Stomach smooth muscle (tissue), 2 donors: ENCODE data around the gene PKP4.

Source experiments
- H3K27ac ChIP-seq: one replicate; pipeline ENCODE4 v1.7.0; 2013; ENCODE audit warnings: mild to moderate bottlenecking, low read length, inconsistent platforms
- H3K27me3 ChIP-seq, 2 donors: one replicate each; pipeline ENCODE4 v1.7.0; 2013; ENCODE audit warnings: low read length in 2 of 2; ENCODE audit not compliant: insufficient read depth in 2 of 2, control insufficient read depth in 1 of 2
- H3K36me3 ChIP-seq, 2 donors: one replicate each; pipeline ENCODE4 v1.7.0; 2013; ENCODE audit warnings: low read length in 2 of 2; ENCODE audit not compliant: control insufficient read depth in 2 of 2, insufficient read depth in 2 of 2
- H3K4me1 ChIP-seq: one replicate; pipeline ENCODE4 v1.7.0; 2013; ENCODE audit warnings: low read length; ENCODE audit not compliant: control insufficient read depth, insufficient read depth
- H3K4me3 ChIP-seq, 2 donors: one replicate each; pipeline ENCODE4 v1.7.0; 2013; ENCODE audit warnings: low read length in 2 of 2
- H3K9ac ChIP-seq, 2 donors: one replicate each; pipeline ENCODE4 v1.7.0; 2013; ENCODE audit warnings: low read length in 2 of 2, mild to moderate bottlenecking in 1 of 2
- H3K9me3 ChIP-seq, 2 donors: one replicate each; pipeline ENCODE4 v1.7.0; 2013; ENCODE audit warnings: low read length in 2 of 2; ENCODE audit not compliant: control insufficient read depth in 2 of 2
- donor health status: healthy.
- donor health status: Pancreatic carcinoma.

PKP4 gene

DNA sequence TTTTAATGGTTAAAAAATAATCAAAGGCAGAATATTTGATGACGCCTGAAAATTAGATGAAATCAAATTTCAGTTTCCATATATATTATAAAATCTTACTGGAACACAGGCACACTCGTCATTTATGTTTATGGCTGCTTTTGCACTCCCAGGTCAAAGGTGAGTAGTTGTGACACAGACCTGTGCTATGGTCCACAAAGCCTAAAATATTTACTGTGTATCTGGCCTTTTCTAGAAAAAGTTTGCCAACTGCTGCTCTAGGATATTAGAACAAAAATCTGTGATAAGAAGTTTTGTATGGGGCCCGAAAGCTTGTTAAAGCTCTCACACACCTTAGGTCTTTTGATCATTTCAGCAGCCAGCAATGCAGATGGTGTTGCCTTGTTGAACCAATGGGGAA, 104.3 kb downstream of the PKP4 start:
- no peaks in the 10 kb centered on the region for H3K27me3 ChIP-seq
- H3K36me3 ChIP-seq: no peaks in the 10 kb centered on the region
- no peaks in the 10 kb centered on the region for H3K9me3 ChIP-seq
- no peak overlapping the region for H3K4me3 ChIP-seq
- H3K4me1 ChIP-seq: no peaks in the 10 kb centered on the region
- no peak overlapping the region for H3K9ac ChIP-seq
- no peak overlapping the region for H3K27ac ChIP-seq

DNA sequence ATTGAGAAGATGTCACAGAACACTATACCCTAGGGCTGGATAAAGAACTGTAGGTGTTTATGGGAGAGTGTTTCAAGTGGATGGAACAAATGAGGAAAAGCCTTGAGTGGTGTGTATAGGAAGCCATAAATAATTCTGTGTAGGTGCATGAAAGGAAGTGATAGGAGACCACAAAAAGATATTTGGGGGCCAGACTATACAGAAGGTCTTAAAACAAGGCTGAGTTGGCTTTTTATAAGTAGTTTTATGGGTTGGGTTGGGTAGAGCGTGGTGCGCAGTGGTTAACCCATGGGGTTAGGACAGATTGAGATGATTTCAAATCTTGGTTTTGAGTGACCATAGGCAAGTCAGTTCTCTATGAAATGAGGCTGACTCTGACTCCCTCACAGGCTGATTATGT, 110.5 kb downstream of the PKP4 start:
- no peaks in the 10 kb centered on the region for H3K27me3 ChIP-seq
- no peaks in the 10 kb centered on the region for H3K4me1 ChIP-seq
- H3K36me3 ChIP-seq: no peaks in the 10 kb centered on the region
- no peak overlapping the region for H3K4me3 ChIP-seq
- H3K9ac ChIP-seq: no peak overlapping the region
- no peaks in the 10 kb centered on the region for H3K9me3 ChIP-seq
- H3K27ac ChIP-seq: no peak overlapping the region

DNA sequence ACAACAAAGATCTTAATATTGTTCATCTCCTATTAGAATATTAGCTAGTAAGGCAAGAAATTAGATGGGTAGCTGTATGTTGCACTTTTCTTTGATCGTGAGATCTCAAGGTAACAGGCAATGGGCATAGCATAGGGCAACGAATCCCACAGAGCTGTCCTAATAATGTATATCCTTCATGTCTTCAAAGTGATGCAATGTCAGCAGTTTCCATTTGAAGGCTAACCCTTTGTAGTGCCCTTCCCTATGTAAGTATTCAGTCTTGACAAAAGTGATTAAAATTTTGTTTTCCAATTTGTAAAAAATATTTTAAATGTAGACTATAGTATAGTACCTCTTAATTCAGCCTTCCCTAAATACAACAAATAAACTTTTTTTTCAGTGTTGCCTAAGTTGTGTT, 112.5 kb downstream of the PKP4 start:
- H3K27ac ChIP-seq: no peak overlapping the region
- no peaks in the 10 kb centered on the region for H3K36me3 ChIP-seq
- no peak overlapping the region for H3K4me3 ChIP-seq
- no peaks in the 10 kb centered on the region for H3K9me3 ChIP-seq
- no peaks in the 10 kb centered on the region for H3K4me1 ChIP-seq
- no peak overlapping the region for H3K9ac ChIP-seq
- H3K27me3 ChIP-seq: no peaks in the 10 kb centered on the region

DNA sequence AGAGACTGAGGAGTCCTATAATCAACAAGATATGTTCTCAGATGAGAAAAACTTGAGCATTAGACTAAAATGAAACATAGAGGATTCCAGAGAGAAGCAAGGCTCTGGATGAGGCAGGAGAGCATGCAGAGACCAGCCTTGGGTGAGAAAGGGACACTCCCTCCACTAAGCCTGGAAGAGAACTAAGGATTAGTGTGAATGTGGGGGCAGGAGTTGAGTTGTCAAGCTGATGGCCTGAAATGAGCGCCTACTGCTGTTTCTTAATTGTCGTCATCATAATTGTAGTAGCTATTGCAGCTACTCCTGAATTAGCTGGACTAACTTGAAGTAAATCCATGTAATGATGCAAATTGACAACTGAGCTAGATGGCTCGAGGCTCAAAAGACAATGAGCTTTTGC, 114.1 kb downstream of the PKP4 start:
- no peaks in the 10 kb centered on the region for H3K4me1 ChIP-seq
- no peaks in the 10 kb centered on the region for H3K27me3 ChIP-seq
- no peak overlapping the region for H3K9ac ChIP-seq
- H3K27ac ChIP-seq: no peak overlapping the region
- H3K9me3 ChIP-seq: no peaks in the 10 kb centered on the region
- H3K36me3 ChIP-seq: no peaks in the 10 kb centered on the region
- no peak overlapping the region for H3K4me3 ChIP-seq

DNA sequence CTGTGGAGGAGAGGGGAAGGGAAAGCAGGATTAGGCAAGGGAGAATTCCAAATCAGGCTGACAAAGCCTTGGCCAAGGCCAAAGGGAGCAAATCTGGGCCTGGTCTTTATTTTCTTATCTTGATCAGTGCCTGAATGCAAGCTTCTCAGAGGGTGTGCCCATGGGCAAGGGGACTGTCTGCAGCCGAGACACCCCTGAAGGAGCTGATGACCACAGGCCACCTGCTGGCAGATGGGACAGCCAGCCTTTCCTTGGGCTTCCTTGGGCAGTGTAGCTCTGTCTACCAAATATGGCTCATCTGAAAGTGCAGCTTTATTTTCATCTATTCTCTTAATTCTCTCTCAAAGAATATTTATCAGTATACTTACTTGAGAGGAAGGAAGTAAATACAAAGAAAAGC, 117.0 kb downstream of the PKP4 start:
- H3K27me3 ChIP-seq: no peaks in the 10 kb centered on the region
- no peak overlapping the region for H3K9ac ChIP-seq
- no peak overlapping the region for H3K27ac ChIP-seq
- no peak overlapping the region for H3K4me3 ChIP-seq
- no peaks in the 10 kb centered on the region for H3K36me3 ChIP-seq
- H3K4me1 ChIP-seq: no peaks in the 10 kb centered on the region
- no peaks in the 10 kb centered on the region for H3K9me3 ChIP-seq

DNA sequence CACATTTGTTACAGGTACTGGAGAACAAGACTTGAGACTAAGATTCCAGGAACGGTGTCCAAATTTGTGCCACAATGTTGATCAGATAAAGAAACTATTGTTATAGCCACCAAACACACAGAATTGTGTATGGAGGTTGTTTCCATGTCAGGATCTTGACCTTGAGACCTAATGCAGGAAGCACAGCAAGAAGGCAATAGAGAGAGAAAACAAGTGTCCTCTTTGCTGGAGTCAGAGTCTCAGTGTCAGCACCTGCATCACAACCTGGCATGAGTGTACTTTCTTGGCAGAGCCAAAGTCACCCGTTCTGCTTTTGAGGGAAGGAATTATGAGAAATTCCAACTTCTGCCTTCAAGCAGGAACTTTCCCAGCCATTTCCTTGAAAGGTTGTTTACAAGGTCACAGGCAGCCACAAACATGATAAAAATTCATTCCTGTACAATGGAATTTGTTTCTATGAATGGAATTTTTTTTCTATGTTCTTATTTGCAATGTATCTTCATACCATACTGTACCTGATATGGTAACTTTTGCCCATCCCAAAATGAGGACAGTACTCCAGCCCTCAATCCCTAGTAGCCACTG, 118.4 kb downstream of the PKP4 start:
- Histone ChIP-seq H3K4me3 (no peak overlapping the region), H3K9ac (no peak overlapping the region), H3K9me3 (no peaks in the 10 kb centered on the region), H3K36me3 (no peaks in the 10 kb centered on the region), H3K27me3 (no peaks in the 10 kb centered on the region), H3K4me1 (no peaks in the 10 kb centered on the region), H3K27ac (no peak overlapping the region)

DNA sequence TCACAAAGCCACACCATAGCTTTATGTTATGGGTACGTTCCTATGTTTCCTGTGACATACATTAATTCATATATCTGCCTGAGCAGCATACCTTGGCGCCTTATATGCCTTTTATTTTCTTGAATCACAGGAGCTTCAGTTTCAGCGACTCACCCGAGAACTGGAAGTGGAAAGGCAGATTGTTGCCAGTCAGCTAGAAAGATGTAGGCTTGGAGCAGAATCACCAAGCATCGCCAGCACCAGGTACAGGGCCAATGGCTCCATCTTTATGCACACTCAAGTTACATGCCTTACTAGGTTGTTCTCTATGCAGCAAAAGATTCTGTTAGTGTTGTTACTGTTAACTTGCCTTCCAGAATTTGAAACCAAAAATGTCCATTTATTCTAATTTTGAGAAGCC, 120.4 kb downstream of the PKP4 start:
- no peak overlapping the region for H3K27ac ChIP-seq
- H3K27me3 ChIP-seq: no peaks in the 10 kb centered on the region
- H3K4me3 ChIP-seq: no peak overlapping the region
- H3K9me3 ChIP-seq: no peaks in the 10 kb centered on the region
- no peaks in the 10 kb centered on the region for H3K4me1 ChIP-seq
- no peaks in the 10 kb centered on the region for H3K36me3 ChIP-seq
- H3K9ac ChIP-seq: no peak overlapping the region

DNA sequence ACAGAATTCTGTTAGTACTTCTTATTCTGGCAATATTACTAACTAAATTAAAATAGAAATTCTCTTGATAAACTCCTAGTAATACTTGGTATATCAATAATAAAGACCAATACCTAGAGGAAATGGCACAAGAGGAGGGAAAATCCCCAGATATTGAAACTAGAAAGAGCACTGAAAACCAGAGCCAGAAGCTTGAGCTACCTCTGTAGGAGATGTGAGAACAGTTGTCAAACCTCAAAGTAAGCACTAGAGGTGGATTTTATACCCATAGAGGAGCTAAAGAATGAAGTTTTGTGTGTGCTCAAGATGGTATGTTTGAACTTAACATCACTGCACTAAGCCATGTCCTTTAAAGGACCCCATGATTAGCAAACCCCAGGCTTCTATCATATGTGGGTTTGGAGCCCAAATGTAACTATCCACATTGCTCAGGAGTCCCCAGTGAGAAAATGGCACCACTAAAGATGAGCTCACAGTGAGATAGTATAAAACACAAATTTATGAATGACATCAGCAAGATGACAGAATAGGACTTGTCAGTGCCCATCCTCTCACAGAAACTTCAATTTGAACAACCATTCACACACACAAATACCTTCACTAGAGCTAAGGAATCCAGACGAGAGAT, 122.1 kb downstream of the PKP4 start:
- Histone ChIP-seq H3K27ac (no peak overlapping the region), H3K4me3 (no peak overlapping the region), H3K4me1 (no peaks in the 10 kb centered on the region), H3K9ac (no peak overlapping the region), H3K9me3 (no peaks in the 10 kb centered on the region), H3K27me3 (no peaks in the 10 kb centered on the region), H3K36me3 (no peaks in the 10 kb centered on the region)

DNA sequence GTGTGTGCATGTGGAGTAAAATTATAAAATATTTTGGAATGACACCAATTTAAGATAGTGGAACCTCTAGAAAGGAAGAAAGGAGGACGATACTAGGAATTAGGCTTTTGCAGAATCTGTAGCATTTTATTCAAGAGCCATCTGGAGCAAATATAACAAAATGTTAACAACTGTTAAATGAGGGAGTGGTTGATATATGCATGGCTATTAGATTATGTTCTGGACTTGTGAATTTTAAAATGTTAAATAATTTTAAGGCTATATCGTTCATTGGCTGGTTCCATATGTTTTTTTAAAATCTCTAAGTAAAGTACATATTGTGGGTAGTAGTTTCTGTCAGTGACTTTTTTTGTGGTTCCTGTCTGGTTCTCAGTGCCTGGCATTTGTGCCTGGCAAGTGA, 123.2 kb downstream of the PKP4 start:
- Histone ChIP-seq H3K27me3 (no peaks in the 10 kb centered on the region), H3K9ac (no peak overlapping the region), H3K36me3 (no peaks in the 10 kb centered on the region), H3K4me3 (no peak overlapping the region), H3K9me3 (no peaks in the 10 kb centered on the region), H3K4me1 (no peaks in the 10 kb centered on the region), H3K27ac (no peak overlapping the region)

DNA sequence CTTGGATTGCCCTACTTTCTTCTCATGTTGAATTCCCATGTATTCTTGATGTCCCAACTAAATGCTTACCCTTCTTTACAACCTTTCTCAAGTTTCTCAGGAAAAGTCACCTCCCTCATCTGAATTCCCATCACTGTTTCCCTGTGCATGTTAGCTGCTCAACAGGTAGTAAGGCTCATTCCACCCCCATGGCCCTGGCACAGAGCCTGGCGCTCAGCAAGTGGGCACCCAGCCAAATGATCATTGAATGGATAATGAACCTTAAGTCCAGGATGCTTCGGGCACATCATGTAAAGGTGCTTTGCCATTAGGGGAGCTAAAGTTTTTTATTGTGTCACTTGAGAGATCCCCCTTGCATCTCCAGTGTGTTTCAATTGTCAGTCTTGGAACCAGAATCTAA, 124.0 kb downstream of the PKP4 start:
- Histone ChIP-seq H3K9me3 (no peaks in the 10 kb centered on the region), H3K4me1 (no peaks in the 10 kb centered on the region), H3K36me3 (no peaks in the 10 kb centered on the region), H3K4me3 (no peak overlapping the region), H3K9ac (no peak overlapping the region), H3K27ac (no peak overlapping the region), H3K27me3 (no peaks in the 10 kb centered on the region)

DNA sequence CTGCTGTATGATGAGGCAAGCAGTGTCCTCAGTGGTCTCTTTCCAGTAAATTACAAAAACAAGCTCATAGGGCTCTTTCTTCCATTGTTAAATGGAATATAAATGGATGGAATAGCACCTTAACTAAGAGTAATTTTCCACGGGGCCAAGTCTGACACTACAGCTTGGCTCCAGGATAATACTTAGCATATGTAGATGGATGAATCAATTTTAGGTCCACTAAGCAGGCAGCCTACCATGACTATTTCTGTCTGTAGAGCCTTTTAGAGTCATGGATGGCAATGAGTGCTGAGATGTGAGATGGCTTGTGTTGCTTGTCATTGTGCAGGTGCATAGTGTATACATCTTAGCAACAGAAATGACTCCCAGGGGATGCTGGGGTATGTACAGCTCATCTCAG, 125.9 kb downstream of the PKP4 start:
- Histone ChIP-seq H3K4me1 (no peaks in the 10 kb centered on the region), H3K4me3 (no peak overlapping the region), H3K36me3 (no peaks in the 10 kb centered on the region), H3K27me3 (no peaks in the 10 kb centered on the region), H3K27ac (no peak overlapping the region), H3K9ac (no peak overlapping the region), H3K9me3 (no peaks in the 10 kb centered on the region)
